D341Med (cell line): ENCODE measurements around the gene OFD1.
"Not testable (repeated sequence)": the region's sequence is repeated elsewhere in the genome, so short reads cannot be mapped to it uniquely, and the experiment has no call there.

Experiments
- DNase-seq: peaks from one replicate; pipeline ENCODE4 v3.0.0; 2012; ENCODE audit warnings: low spot score

OFD1 gene

GRCh38 chrX:13702111-13702789, 32.3 kb upstream of the OFD1 start:
- DNase-seq: no peak

GRCh38 chrX:13703135-13703534, 31.4 kb upstream of the OFD1 start:
- DNase-seq: no peak

- DNase-seq: no peak
These were observed 31.0 kb upstream of the OFD1 start for GRCh38 chrX:13703589-13703988.

- no peak for DNase-seq
These were observed 23.4 kb upstream of the OFD1 start for GRCh38 chrX:13711141-13711540.

- no peak for DNase-seq
These were observed 18.1 kb upstream of the OFD1 start for GRCh38 chrX:13716455-13716854.

- no peak for DNase-seq
These were observed 17.6 kb upstream of the OFD1 start for GRCh38 chrX:13716905-13717304.

GRCh38 chrX:13717700-13718472, 16.7 kb upstream of the OFD1 start:
- DNase-seq: no peak

- DNase-seq: no peak
These were observed 15.2 kb upstream of the OFD1 start for GRCh38 chrX:13719192-13719856.

GRCh38 chrX:13721371-13721770, 13.2 kb upstream of the OFD1 start:
- DNase-seq: no peak

GRCh38 chrX:13721819-13722519, 12.6 kb upstream of the OFD1 start:
- no peak for DNase-seq

- DNase-seq: not testable (repeated sequence)
These were observed 9.7 kb upstream of the OFD1 start for GRCh38 chrX:13724878-13725277.

GRCh38 chrX:13726583-13726982, 8.0 kb upstream of the OFD1 start:
- not testable (repeated sequence) for DNase-seq

GRCh38 chrX:13730523-13730922, 4.0 kb upstream of the OFD1 start:
- DNase-seq: not testable (repeated sequence)

GRCh38 chrX:13732246-13733067, 2.1 kb upstream of the OFD1 start:
- no peak for DNase-seq

GRCh38 chrX:13733506-13733905, 1.0 kb upstream of the OFD1 start:
- DNase-seq: no peak

- no peak for DNase-seq
These were observed 7.1 kb downstream of the OFD1 start for GRCh38 chrX:13741695-13742094.

- no peak for DNase-seq
These were observed 8.0 kb downstream of the OFD1 start for GRCh38 chrX:13742397-13743176.

- no peak for DNase-seq
These were observed 13.3 kb downstream of the OFD1 start for GRCh38 chrX:13747836-13748235.

- DNase-seq: no peak
These were observed 13.9 kb downstream of the OFD1 start for GRCh38 chrX:13748486-13748885.

GRCh38 chrX:13750204-13750603, 15.7 kb downstream of the OFD1 start:
- peak; percentile 39 for DNase-seq

GRCh38 chrX:13750812-13751211, 16.3 kb downstream of the OFD1 start:
- DNase-seq: no peak
